NCI-H2081 (cell line): ENCODE data around the gene DIAPH1.
A peak's percentile ranks its signal among the peaks of the same experiment; 100 is the strongest.

Source experiments
- DNase-seq, 2 experiments: peaks; one replicate each; lab custom pipeline; 2025; lab: John Stamatoyannopoulos, UW

DIAPH1 gene

DNA sequence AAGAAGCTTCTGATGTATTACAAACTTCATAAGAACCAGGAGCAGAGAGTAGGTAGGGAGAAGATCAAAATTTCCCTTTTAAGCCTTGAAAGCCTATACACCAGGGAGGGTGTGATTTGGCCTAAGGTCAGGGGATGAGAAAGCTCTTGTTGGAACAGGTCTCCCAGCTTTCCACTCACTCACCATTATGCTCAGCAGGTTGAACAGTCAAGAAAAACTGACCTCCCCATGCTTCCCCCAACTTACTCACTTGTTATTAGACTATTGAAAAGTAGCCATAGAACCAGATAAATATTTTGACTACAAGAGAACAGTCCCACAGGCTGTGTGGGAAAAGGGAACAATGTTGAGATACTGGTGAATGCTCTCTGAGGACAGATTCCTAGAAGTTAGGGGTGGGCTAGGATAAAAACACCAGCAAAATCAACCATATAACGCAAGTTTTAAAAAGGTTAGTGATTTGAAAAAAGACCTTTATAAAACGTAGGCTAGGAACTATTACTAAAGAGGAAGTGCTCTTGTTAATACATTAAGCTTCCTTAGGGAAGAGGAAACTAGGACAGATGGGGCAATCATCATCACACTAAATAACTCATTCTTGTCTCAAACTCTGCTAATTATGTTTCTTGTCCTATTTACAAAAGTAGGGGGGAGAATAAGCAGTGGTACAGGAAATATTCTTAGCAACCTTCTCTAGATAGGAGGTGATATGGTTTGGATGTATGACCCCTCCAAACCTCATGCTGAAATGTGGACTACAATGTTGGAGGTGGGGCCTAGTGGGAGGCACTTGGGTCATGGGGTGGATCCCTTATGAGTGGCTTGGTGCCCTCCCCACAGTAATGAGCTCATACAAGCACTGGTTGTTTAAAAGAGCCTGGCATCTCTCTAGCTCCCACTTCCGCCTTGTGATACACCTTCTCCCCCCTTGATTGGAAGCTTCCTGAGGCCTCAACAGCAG, 98.9 kb downstream of the DIAPH1 start:
- DNase-seq, result no peak

DNA sequence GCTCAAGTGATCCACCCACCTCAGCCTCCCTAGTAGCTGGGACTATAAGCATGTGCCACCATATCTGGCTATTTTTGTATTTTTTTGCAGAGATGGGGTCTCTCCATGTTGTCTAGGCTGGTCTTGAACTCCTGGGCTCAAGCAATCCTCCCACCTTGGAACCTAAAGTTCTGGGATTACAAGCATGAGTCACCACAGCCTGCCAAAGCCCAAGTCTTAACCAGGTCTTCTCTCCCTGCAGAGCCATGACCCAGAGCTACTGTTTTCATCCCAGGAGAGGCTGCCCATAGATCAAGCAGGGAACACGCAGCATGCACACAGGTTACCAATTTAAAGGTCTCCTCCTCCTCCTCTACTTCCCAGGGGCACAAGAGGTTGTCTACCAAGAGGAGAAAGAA, 100.2 kb downstream of the DIAPH1 start:
- no peak for DNase-seq

DNA sequence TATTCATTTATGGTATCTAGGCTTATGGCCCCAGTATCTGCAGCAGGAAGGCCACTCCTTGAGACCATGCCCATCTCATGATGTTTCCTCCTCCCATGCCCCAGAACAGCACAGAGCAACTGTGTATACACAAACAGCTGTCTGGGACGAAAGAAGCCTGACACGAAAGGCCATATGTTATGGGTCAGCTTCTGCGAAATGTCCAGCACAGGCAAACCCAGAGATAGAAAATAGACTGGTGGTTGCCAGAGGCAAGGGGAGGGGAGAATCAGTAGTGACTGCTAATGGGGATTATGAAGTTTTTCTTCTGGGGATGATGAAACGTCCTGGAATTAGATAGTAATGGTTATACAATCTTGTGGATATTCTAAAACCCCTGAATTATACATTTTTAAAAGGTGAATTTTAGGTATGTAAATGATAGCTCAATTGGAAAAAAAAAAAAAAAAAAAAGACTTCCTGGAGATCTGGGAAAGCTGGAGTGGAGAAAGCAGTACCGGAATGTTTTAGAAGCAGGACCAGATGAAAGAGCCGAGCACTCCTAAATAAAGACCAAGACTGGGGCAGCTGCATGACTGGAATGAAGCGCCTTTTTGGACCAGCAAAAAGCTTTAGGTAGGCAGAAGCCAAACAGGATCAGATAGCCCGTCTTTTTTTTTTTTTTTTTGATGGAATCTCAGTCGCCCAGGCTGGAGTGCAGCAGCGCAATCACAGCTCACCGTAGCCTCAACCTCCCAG, 100.8 kb downstream of the DIAPH1 start:
- no peak for DNase-seq

DNA sequence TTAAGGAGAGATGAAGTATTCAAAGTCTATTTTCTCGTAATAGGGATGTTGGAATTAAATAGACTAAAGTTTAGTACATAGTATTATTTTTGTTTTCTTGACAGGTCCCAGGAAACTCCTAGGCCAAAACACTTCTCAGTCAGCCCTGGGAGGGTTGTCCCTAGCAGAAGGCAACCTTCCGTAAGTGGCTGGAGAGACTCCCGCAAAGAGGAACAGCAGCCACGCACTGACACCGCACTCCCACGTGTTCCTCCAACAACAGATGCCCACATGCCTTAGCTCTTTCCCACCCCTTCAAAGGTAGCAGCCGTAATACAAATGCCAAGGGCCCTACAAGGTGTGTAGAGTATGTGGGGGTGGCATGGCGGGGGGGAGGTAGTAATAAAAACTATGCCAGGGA, 101.5 kb downstream of the DIAPH1 start:
- no peak for DNase-seq

DNA sequence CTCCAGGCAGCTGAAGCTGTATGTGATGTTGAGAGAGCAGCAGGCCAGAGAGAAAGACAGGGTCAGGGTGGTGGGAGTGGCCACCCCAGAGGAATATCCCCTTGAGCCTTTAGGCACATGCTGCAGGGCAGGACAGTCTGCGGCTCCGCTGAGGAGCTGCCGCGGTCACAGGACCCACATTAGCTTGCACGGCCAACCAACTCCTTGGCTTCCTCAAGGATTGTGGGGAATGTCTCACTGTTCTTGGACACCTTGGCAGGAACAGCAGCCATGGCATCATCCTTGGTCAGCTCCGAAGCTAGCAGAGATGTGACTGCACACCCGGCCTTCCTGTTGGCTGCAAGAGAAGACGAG, 102.2 kb downstream of the DIAPH1 start:
- DNase-seq, result no peak

DNA sequence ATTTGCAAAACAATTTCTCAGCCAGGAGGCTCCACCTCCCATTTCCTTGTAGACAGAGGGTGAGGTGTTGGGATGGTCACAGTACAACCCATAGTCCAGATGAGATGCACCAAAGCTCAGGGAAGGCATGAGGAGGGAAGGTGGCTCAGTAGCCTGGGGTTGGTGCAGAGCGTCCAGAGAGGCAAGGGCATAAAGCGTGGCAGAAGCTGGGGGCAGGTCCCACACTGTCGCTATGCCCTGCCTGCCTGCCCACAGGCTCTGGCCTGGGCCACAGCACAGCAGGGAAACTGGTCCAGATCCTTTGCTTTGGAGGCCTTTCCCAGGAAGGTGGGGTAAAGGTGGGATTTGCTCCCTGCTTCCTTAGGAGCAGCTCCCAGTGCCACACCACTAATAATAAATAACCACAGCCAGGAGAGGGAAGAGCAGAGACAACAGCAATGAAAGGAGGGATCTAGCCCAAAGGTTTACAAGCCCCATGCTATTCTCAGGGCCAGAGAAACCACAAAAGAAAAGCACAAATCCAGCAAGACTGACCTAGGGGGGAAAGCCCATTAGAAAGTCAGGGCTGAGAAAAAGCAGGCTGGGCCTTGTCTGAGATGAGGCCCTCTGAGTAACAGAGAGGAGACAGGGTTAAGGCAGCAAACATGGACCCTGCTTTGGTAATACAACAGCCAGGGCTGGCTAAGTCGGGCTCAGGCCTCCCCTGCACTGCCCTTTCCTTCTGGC, 102.7 kb downstream of the DIAPH1 start:
- no peak for DNase-seq

DNA sequence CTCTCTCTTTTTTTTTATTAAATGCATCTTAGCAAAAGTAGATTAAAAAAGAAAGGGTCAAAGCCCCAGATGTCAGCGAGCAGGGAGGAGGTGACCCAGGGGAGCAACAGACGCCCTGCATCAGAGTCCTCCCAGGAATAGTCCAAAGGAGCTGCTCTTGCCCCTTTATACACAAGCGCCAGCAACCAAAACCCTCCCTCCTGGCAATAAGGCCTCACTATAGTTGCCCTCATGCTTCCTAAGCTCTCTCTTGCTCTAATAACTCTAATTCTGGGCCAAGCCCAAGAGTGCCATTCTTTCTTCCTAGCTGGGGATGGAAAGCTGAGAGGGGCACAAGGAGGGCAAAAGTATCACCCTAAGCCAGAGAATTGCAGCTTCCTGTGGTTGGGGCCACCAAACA, 103.7 kb downstream of the DIAPH1 start:
- no peak for DNase-seq

DNA sequence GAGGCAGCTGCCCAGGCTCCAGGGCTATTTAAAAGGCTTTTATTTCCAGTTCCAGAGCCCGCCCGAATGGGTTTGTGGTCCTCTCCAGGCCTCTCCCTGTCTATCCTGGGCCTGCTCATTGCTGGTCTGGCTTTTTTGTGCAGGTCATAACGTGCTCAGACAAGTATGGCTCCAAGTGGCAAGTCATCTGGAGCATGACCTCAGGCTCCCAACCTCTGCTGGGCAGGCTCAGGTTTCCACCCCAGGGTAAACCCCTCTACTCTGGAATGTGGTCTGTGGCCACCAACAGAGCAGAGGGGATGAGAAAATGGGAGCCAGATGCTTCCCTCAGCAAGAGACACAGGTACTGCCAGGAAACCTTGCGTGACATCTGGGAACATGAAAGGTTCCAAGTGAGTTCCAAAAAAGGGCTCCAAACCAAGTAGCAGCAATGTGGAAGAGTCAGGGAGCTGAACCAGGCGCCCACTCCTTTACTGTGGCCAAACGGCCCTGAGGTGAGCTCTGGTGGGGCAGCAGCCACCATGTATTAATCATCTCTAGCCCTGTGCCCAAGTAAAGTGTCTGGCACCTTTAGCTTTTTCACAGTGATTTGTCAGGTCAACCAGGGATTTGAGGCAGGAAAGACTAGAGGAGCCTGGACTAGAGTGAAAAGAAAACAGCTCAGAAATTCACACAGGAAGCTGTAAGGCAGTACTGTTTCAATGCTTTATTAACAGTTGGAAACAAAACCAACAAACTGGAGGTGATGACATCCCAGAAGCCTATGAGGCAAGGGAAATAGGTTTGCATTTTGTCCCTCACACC, 104.3 kb downstream of the DIAPH1 start:
- DNase-seq, result no peak

DNA sequence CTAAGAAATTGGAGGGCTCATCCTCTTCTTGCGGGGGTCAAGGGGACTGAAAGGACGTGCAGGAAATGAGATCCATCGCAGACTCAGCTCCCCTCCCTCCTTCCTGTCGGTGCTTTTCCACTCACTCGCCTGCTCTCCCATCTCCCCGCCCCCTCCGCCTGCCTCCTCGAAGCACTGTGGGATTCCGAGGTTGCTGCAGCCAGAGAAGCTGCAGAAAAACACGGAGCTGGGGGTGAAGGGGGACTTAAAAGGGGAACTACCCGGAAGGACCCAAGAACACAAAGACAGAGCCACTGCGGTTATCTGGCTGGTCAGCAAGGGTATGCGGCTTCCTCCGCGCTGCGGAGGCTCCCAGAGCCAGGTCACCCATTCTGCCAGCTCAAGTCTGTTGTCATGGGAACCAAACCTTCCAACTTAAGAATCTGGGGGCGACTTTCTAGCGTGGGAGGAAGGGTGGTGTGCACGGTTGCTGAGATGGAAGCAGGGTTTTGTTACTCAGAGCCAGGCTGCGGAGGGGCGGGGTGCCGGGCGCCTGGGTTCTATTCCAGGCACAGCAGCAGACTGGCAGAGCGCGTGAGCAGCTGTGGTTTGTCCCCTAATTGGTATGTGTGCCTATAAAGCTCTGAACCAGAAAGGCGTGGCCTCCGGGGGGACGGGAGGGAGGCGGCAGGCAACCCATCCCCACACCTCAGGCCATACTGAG, 105.0 kb downstream of the DIAPH1 start:
- DNase-seq, result peak; percentile 2 to 24

DNA sequence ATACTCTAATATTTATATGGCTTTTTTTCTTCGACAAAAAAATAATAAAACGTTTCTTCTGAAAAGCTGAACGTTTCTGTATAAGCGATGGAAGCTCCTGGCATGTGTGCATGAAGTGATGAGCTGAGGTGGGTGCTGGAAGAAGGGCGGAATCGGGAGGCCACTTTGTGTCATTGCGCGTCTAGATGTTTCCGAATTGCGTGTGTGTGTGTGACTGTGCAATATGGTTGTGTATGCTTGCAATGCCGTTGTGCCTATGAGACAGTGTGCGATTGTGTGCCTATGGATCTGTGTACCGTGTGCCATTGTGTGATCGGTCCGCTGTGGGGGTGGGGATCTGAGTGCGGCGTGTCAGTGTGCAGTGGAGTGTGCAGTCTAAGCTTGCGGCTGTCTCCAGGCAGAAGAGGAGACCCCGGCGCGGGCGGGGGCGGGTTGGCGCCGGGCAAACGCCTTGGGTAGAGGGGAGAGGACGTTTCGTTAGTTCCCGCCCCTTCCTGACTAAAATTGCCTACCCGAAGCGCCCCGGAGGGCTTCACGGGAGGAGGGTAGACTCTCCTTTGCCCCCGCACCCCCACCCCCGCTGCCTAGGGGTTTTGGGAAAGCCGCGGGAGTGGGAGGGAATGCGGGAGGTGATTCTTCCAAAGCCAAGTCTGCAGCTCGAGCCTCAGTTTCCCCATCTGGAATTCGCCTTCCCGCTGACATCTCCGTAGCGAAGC, 105.7 kb downstream of the DIAPH1 start:
- peak; percentile 23 to 37 for DNase-seq

DNA sequence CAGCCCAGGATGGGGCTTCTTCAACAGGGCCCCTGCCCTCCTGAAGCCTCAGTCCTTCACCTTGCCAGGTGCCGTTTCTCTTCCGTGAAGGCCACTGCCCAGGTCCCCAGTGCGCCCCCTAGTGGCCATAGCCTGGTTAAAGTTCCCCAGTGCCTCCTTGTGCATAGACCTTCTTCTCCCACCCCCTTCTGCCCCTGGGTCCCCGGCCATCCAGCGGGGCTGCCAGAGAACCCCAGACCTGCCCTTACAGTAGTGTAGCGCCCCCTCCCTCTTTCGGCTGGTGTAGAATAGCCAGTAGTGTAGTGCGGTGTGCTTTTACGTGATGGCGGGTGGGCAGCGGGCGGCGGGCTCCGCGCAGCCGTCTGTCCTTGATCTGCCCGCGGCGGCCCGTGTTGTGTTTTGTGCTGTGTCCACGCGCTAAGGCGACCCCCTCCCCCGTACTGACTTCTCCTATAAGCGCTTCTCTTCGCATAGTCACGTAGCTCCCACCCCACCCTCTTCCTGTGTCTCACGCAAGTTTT, 106.3 kb downstream of the DIAPH1 start:
- peak; percentile 68 to 77 for DNase-seq

DNA sequence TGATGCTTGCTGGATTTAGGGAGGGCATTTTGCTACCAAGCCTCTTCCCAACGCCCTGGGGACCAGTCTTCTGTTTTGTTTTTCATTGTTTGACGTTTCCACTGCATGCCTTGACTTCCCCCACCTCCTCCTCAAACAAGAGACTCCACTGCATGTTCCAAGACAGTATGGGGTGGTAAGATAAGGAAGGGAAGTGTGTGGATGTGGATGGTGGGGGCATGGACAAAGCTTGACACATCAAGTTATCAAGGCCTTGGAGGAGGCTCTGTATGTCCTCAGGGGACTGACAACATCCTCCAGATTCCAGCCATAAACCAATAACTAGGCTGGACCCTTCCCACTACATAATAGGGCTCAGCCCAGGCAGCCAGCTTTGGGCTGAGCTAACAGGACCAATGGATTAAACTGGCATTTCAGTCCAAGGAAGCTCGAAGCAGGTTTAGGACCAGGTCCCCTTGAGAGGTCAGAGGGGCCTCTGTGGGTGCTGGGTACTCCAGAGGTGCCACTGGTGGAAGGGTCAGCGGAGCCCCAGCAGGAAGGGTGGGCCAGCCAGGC, 107.0 kb downstream of the DIAPH1 start:
- no peak for DNase-seq

DNA sequence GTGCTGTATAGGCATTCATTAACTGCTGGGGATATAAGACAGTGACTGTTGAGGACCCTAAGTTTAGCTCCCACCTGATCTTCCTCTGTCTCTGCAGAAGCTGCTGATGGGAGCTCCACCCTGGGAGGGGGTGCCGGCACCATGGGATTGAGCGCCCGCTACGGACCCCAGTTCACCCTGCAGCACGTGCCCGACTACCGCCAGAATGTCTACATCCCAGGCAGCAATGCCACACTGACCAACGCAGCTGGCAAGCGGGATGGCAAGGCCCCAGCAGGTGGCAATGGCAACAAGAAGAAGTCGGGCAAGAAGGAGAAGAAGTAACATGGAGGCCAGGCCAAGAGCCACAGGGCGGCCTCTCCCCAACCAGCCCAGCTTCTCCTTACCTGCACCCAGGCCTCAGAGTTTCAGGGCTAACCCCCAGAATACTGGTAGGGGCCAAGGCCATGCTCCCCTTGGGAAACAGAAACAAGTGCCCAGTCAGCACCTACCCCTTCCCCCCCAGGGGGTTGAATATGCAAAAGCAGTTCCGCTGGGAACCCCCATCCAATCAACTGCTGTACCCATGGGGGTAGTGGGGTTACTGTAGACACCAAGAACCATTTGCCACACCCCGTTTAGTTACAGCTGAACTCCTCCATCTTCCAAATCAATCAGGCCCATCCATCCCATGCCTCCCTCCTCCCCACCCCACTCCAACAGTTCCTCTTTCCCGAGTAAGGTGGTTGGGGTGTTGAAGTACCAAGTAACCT, 107.8 kb downstream of the DIAPH1 start:
- no peak for DNase-seq

DNA sequence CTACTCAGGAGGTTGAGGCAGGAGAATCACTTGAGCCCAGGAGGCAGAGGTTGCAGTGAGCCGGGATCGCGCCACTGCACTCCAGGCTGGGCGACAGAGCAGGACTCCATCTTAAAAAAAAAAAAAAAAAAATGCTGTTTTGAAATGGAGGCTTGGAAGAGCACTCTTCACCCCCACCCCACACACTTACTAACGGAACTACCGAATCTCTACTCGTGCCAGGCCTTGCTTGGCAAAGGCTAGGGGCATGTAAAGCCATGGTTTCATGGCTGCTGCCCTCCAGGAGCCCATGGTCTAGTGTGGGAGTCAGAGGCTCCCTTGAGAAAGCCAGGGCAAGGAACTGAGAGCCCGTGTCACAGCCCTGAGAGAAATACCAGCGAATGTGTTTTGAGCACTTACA, 108.6 kb downstream of the DIAPH1 start:
- no peak for DNase-seq

DNA sequence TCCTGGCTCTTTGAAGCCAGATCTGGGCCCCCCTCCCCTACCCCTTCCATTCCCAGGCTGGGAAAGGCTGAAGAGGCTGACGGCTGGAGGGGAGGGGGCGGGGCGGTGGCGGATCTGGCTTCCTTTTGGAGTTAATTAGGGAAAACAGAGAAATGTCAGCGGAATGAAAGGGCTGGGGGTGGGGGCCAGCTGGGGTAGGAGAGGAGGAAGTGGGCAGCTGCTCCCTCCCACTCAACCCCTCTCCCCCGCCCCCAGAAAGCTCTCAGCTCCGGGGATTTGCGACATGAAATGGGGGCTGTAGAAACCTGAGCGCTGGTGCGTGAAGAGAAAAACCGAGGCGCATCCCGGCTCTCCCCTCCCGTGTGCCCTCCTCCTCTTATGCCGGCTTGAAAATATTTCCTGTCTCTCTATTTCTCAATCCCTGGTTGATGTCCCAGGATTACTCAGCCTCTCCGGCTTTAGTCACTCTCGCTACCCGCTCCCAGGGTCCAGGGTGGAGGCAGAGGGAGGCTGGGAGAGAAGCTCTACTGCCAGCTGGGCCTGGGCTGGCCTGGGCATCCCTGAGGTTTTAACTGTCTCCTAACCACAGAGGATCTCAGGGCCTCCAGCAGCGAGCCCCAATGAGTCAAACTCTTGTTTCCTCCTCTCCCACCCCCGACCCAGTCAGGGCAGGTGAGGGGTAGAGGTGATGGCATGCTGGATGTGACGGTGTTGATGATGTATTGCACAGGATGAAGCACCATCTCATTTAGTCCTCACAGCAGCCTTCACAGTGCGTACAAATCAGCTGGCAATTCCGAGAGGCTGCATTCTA, 109.8 kb downstream of the DIAPH1 start:
- no peak for DNase-seq

DNA sequence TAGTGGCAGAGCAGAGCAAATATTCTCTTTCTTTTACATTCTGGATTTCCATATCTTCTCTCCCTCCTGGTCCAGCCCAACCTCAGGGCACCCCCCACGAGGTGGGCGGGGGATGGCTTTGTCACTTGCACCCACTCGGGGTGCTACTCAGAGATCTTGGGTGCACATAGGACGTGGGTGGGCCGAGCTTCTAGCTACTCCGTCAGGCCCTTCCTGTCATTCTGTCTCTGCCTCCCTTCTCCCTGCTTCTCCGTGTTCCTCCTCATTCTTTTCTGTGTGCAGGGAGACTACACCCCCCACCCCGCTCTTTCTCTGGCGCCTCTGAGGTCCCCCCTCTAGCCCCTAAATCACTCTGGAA, 110.4 kb downstream of the DIAPH1 start:
- DNase-seq, result no peak

DNA sequence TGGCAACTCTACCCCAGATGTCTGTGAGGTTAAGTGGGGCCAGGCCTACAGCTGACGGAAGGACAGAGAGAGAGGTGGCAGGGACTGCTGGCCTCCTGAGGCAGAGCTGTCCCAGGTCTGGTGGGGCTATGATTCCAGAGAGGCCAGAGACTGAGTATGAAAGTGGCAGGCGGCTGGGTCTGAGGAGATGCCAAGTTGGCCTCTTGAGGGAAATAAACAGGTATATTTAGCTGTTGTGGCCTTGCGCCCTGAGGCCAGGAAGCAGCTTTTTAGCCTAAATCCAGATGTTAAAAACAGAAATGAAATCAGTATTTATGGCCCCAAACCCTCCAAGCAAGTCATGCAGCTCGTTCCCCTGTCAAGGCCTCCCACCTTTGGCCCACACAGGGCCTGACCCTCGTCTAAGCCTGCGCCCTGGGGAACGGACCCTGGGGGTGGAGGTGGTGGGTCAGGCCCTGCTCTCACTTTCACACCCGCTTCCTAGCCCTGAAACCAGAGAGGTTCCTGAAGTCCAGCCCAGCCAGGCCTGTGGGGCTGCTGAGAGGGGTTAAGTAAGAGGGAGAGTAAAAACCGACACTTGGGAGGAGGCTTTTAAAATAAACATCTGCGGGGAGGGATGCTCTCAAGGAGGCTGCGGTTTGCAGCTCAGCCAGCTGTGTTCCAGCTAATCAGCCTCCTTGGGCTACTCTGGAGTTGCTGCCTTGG, 111.3 kb downstream of the DIAPH1 start:
- no peak for DNase-seq
